PC-9 (cell line): ENCODE results near the gene EXD3. TPM values are rescaled to one million over a fixed set of nuclear protein-coding genes. Genes with fewer than 3 reads are reported as not detected.

Experiments used
- BruUV-seq: library from RNA; stranded (reverse); fragments of 400-500 nt; replicated peaks from 2 replicates; lab custom pipeline; 2021; lab: Mats Ljungman, UMichigan
- CTCF ChIA-PET: fragments of 300-600 bp; sonication (Branson Sonifier 250); formaldehyde crosslinking; loops from one replicate; lab custom pipeline; 2022; ENCODE audit warnings: antibody characterized with exemption; lab: Charles Lee
- POLR2A ChIA-PET: fragments of 300-600 bp; sonication (Branson Sonifier 250); formaldehyde crosslinking; loops from one replicate; lab custom pipeline; 2022; ENCODE audit warnings: antibody characterized with exemption; ENCODE audit not compliant: unreplicated experiment; lab: Charles Lee
- DNase-seq, 2 experiments: peaks; one replicate each; pipeline versions ENCODE4 v3.0.0 to v3.0.0-alpha.2; 2015 to 2022; ENCODE audit warnings: mixed read lengths in 1 of 2
- H2AFZ ChIP-seq: fragments of 200-600 bp; sonication (generic); 2 replicates; pipeline ENCODE4 v1.8.1; 2017; ENCODE audit warnings: antibody characterized with exemption
- H3F3A ChIP-seq: fragments of 200-600 bp; sonication (generic); 2 replicates; pipeline ENCODE4 v1.8.1; 2017; ENCODE audit warnings: antibody characterized with exemption, mild to moderate bottlenecking, low read depth; ENCODE audit not compliant: insufficient read depth
- H3K27ac ChIP-seq: fragments of 200-600 bp; sonication (generic); 2 replicates; pipeline ENCODE4 v1.6.1; 2016; ENCODE audit warnings: mixed run types
- H3K27me3 ChIP-seq: fragments of 200-600 bp; sonication (generic); 2 replicates; pipeline ENCODE4 v1.6.1; 2016; ENCODE audit warnings: low read depth, mixed run types; ENCODE audit not compliant: insufficient read depth
- H3K36me3 ChIP-seq: fragments of 200-600 bp; sonication (generic); 2 replicates; pipeline ENCODE4 v1.6.1; 2016; ENCODE audit warnings: low read depth, mixed run types
- H3K4me1 ChIP-seq: fragments of 200-600 bp; sonication (generic); replicated peaks from 2 replicates; pipeline ENCODE4 v1.6.1; 2016; ENCODE audit warnings: mixed run types; ENCODE audit not compliant: insufficient read depth
- H3K4me2 ChIP-seq: fragments of 200-600 bp; sonication (generic); 2 replicates; pipeline ENCODE4 v1.6.1; 2017; ENCODE audit warnings: mixed run types
- H3K4me3 ChIP-seq: fragments of 200-600 bp; sonication (generic); 2 replicates; pipeline ENCODE4 v1.6.1; 2016; ENCODE audit warnings: mixed run types
- H3K79me2 ChIP-seq: fragments of 200-600 bp; sonication (generic); 2 replicates; pipeline ENCODE4 v1.6.1; 2017; ENCODE audit warnings: low read depth, mixed run types
- H3K9me2 ChIP-seq: fragments of 200-600 bp; sonication (generic); 2 replicates; pipeline ENCODE4 v1.8.1; 2017; ENCODE audit warnings: mild to moderate bottlenecking; ENCODE audit not compliant: insufficient read depth
- H3K9me3 ChIP-seq: fragments of 200-600 bp; sonication (generic); 2 replicates; pipeline ENCODE4 v1.8.1; 2016; ENCODE audit warnings: low read depth; ENCODE audit not compliant: insufficient read depth
- H4K20me1 ChIP-seq: fragments of 200-600 bp; sonication (generic); 2 replicates; pipeline ENCODE4 v1.8.1; 2017; ENCODE audit not compliant: insufficient read depth
- CTCF ChIP-seq: fragments of 200-600 bp; sonication (generic); conservative IDR thresholded peaks from 2 replicates; pipeline ENCODE4 v1.6.1; 2017; ENCODE audit warnings: mixed run types, antibody characterized with exemption, mild to moderate bottlenecking, moderate library complexity
- EZH2 ChIP-seq: fragments of 200-600 bp; sonication (generic); IDR thresholded peaks from 2 replicates; pipeline ENCODE4 v1.8.0; 2017; ENCODE audit warnings: antibody characterized with exemption, low read depth
- intact Hi-C: fragments of 100-400 bp; cut with micrococcal nuclease; formaldehyde crosslinking; loops from one replicate; pipeline ENCODE4 v1.10.0; 2022; ENCODE audit not compliant: unreplicated experiment
- total RNA-seq: library from RNA; stranded (reverse); gene quantifications from 2 replicates; pipeline ENCODE4 v1.2.3, GENCODE V29; 2021

Gene EXD3
- total RNA-seq, 1 experiment from 2014 or later: 23.7 TPM

GRCh38 chr9:137368431-137369035 is 54.4 kb downstream of the EXD3 start:
- Histone ChIP-seq H3K27me3 (no peaks in the 10 kb centered on the region), H3K27ac (no peak overlapping the region), H3K4me2 (no peak overlapping the region), H3K79me2 (no peaks in the 10 kb centered on the region), H3K9me2 (no peaks in the 10 kb centered on the region), H3K4me3 (no peak overlapping the region), H3K4me1 (no peaks in the 10 kb centered on the region), H3F3A (peaks cover 8% of the 10 kb centered on the region; the same call in 1 of the 2 replicates), H3K9me3 (no peaks in the 10 kb centered on the region), H2AFZ (no peak overlapping the region), H3K36me3 (no peaks in the 10 kb centered on the region), H4K20me1 (no peaks in the 10 kb centered on the region)
- BruUV-seq: no TSS peak
- DNase-seq: no peak
- intact Hi-C loops: no loop called here
- TF ChIP-seq EZH2 (no peak), CTCF (no peak)
- CTCF ChIA-PET: no interaction called here
- POLR2A ChIA-PET: no interaction called here

- intact Hi-C loops: no loop called here
- TF ChIP-seq EZH2: no peak
- TF ChIP-seq CTCF: no peak
- no peaks in the 10 kb centered on the region for H3K36me3 ChIP-seq
- H2AFZ ChIP-seq: no peak overlapping the region
- H3K9me2 ChIP-seq: no peaks in the 10 kb centered on the region
- DNase-seq: no peak
- H3K4me3 ChIP-seq: no peak overlapping the region
- no peak overlapping the region for H3K27ac ChIP-seq
- H3K27me3 ChIP-seq: no peaks in the 10 kb centered on the region
- H4K20me1 ChIP-seq: no peaks in the 10 kb centered on the region
- no peaks in the 10 kb centered on the region for H3K4me1 ChIP-seq
- no peaks in the 10 kb centered on the region for H3K9me3 ChIP-seq
- ChIA-PET POLR2A (no interaction called here), CTCF (interaction anchor here (0.6 kb wide), 1 partner anchor 31 kb away, joined by 9 read pairs; no protein-coding TSS in a partner anchor)
- no peak overlapping the region for H3K4me2 ChIP-seq
- H3F3A ChIP-seq: peaks cover 8% of the 10 kb centered on the region; the same call in 1 of the 2 replicates
- no TSS peak for BruUV-seq
- no peaks in the 10 kb centered on the region for H3K79me2 ChIP-seq
Observed at GRCh38 chr9:137367506-137368430, 55.2 kb downstream of the EXD3 start.

GRCh38 chr9:137366891-137367381 is 56.0 kb downstream of the EXD3 start:
- BruUV-seq: no TSS peak
- H3K9me3 ChIP-seq: no peaks in the 10 kb centered on the region

More at GRCh38 chr9:137366891-137367381, 56.0 kb downstream of the EXD3 start:
- no peaks in the 10 kb centered on the region for H3K27me3 ChIP-seq
- H3K79me2 ChIP-seq: no peaks in the 10 kb centered on the region
- ChIA-PET POLR2A (no interaction called here), CTCF (no interaction called here)
- H2AFZ ChIP-seq: no peak overlapping the region
- no peaks in the 10 kb centered on the region for H4K20me1 ChIP-seq
- DNase-seq: no peak
- no peaks in the 10 kb centered on the region for H3K4me1 ChIP-seq
- TF ChIP-seq EZH2 (no peak), CTCF (no peak)
- H3K4me3 ChIP-seq: no peak overlapping the region
- intact Hi-C loops: no loop called here
- no peaks in the 10 kb centered on the region for H3K36me3 ChIP-seq
- H3K4me2 ChIP-seq: no peak overlapping the region
- H3K27ac ChIP-seq: no peak overlapping the region
- no peaks in the 10 kb centered on the region for H3K9me2 ChIP-seq
- peaks cover 8% of the 10 kb centered on the region; the same call in 1 of the 2 replicates for H3F3A ChIP-seq
